ENCODE results near the gene MYO10.

The MYO10 gene

DNA sequence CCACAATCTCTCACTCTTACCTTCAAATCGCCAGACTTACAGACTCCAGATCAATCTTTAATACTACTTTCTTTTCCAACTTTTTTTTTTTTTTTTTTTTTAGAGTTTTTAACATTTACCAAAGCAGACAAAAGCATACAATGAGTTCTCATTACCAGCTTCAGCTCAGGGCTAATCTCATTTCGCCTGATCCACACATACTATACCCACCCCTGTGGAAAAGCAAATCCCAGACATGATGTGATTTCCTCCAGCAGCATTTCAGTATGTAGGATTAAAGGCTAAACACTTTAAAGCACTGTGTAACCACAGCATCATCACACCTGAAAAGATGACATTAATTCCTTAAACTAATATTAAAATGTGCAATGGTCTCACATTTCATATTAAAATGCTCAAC is 180.4 kb downstream of the MYO10 start:
- no peak overlapping the region for H3K9ac ChIP-seq (ENCODE audit: low read depth, low read length)
- no peaks in the 10 kb centered on the region for H3K9me3 ChIP-seq (ENCODE audit: insufficient read depth, low read length, severe bottlenecking)
- TF ChIP-seq, protein P1, sequence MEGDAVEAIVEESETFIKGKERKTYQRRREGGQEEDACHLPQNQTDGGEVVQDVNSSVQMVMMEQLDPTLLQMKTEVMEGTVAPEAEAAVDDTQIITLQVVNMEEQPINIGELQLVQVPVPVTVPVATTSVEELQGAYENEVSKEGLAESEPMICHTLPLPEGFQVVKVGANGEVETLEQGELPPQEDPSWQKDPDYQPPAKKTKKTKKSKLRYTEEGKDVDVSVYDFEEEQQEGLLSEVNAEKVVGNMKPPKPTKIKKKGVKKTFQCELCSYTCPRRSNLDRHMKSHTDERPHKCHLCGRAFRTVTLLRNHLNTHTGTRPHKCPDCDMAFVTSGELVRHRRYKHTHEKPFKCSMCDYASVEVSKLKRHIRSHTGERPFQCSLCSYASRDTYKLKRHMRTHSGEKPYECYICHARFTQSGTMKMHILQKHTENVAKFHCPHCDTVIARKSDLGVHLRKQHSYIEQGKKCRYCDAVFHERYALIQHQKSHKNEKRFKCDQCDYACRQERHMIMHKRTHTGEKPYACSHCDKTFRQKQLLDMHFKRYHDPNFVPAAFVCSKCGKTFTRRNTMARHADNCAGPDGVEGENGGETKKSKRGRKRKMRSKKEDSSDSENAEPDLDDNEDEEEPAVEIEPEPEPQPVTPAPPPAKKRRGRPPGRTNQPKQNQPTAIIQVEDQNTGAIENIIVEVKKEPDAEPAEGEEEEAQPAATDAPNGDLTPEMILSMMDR (IDR thresholded peaks at IDR 0.05; ENCODE audit: borderline replicate concordance, extremely low read depth, low read length, poor library complexity, severe bottlenecking) = no peak
- TF ChIP-seq EZH2 (IDR thresholded peaks at IDR 0.05; ENCODE audit: borderline replicate concordance, low read depth, low read length, severe bottlenecking) = no peak
- no peak for DNase-seq
- no peak overlapping the region for H2AFZ ChIP-seq (ENCODE audit: low read depth, low read length)
- H3K79me2 ChIP-seq (ENCODE audit: insufficient read depth, low read length) = no peaks in the 10 kb centered on the region
- H3K4me3 ChIP-seq (ENCODE audit: low read depth in 1 of 2, low read length in 2 of 2) = no peak overlapping the region
- no peaks in the 10 kb centered on the region for H3K36me3 ChIP-seq (ENCODE audit: insufficient read depth, low read length)
- H3K4me2 ChIP-seq (ENCODE audit: insufficient read depth, low read length) = no peak overlapping the region
- H3K27ac ChIP-seq (ENCODE audit: low read length) = no peak overlapping the region
- no peaks in the 10 kb centered on the region for H3K27me3 ChIP-seq (ENCODE audit: insufficient read depth, low read length, poor library complexity)
- H4K20me1 ChIP-seq (ENCODE audit: insufficient read depth, low read length) = no peaks in the 10 kb centered on the region
- no peak for ATAC-seq (ENCODE audit: insufficient read depth, low read depth)
- peaks cover 10% of the 10 kb centered on the region for H3K4me1 ChIP-seq (ENCODE audit: insufficient read depth, low read length)

DNA sequence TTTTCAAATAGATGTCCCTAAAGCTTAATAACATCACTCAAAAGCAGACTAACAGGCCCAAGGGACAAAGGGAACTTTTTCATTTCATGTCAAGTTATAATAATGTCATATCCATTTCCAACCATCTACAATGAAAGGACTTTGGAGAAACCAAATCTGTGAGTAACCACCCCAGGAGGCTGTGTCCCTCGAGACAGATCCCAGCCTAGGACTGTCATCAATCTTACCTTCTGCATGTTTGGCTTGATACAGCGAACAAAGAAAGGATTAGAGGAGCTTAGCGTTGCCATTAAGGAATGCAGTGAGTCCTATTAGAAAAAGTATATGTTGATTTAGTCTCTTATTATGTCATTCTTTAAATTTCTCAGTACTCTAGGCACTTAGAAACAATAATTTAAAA is 181.5 kb downstream of the MYO10 start:
- Histone ChIP-seq H3K27me3 (ENCODE audit: insufficient read depth, low read length, poor library complexity) (no peaks in the 10 kb centered on the region), H3K9me3 (ENCODE audit: insufficient read depth, low read length, severe bottlenecking) (no peaks in the 10 kb centered on the region), H3K36me3 (ENCODE audit: insufficient read depth, low read length) (no peaks in the 10 kb centered on the region), H2AFZ (ENCODE audit: low read depth, low read length) (no peak overlapping the region), H3K4me3 (ENCODE audit: low read depth in 1 of 2, low read length in 2 of 2) (no peak overlapping the region), H3K4me1 (ENCODE audit: insufficient read depth, low read length) (peaks cover 5% of the 10 kb centered on the region), H3K27ac (ENCODE audit: low read length) (no peak overlapping the region), H3K9ac (ENCODE audit: low read depth, low read length) (no peak overlapping the region), H3K79me2 (ENCODE audit: insufficient read depth, low read length) (no peaks in the 10 kb centered on the region), H4K20me1 (ENCODE audit: insufficient read depth, low read length) (no peaks in the 10 kb centered on the region), H3K4me2 (ENCODE audit: insufficient read depth, low read length) (no peak overlapping the region)
- DNase-seq = no peak
- no peak for ATAC-seq (ENCODE audit: insufficient read depth, low read depth)
- TF ChIP-seq EZH2 (IDR thresholded peaks at IDR 0.05; ENCODE audit: borderline replicate concordance, low read depth, low read length, severe bottlenecking) = no peak
- TF ChIP-seq, protein P1 (IDR thresholded peaks at IDR 0.05; ENCODE audit: borderline replicate concordance, extremely low read depth, low read length, poor library complexity, severe bottlenecking) = no peak

DNA sequence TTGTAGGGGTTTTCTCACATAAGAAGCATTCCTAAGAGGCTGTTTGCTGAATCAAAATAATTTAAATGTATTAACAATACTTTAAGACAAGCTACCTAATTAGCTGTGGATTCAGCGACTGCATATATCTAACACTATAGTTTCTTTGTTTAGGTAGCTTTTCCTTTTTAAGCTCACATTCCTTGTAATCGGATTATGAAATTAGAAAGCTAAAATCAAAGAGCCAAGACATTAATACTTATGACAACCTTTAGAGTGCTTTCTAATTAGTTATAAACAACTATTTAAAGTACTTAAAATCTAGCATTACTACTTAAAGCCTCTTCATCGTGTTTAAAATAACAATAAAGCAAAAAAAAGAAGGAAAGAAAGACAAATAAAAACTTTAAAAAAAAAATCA is 182.0 kb downstream of the MYO10 start:
- TF ChIP-seq, protein P1 (IDR thresholded peaks at IDR 0.05; ENCODE audit: borderline replicate concordance, extremely low read depth, low read length, poor library complexity, severe bottlenecking) = no peak
- TF ChIP-seq EZH2 (IDR thresholded peaks at IDR 0.05; ENCODE audit: borderline replicate concordance, low read depth, low read length, severe bottlenecking) = no peak
- no peak overlapping the region for H3K4me2 ChIP-seq (ENCODE audit: insufficient read depth, low read length)
- H3K36me3 ChIP-seq (ENCODE audit: insufficient read depth, low read length) = no peaks in the 10 kb centered on the region
- H3K79me2 ChIP-seq (ENCODE audit: insufficient read depth, low read length) = no peaks in the 10 kb centered on the region
- H3K27me3 ChIP-seq (ENCODE audit: insufficient read depth, low read length, poor library complexity) = no peaks in the 10 kb centered on the region
- H2AFZ ChIP-seq (ENCODE audit: low read depth, low read length) = no peak overlapping the region
- peaks cover 1% of the 10 kb centered on the region; the same call in 1 of the 2 replicates for H3K4me1 ChIP-seq (ENCODE audit: insufficient read depth, low read length)
- H3K4me3 ChIP-seq (ENCODE audit: low read depth in 1 of 2, low read length in 2 of 2) = no peak overlapping the region
- ATAC-seq (ENCODE audit: insufficient read depth, low read depth) (no peak), DNase-seq (no peak)
- H3K9me3 ChIP-seq (ENCODE audit: insufficient read depth, low read length, severe bottlenecking) = no peaks in the 10 kb centered on the region
- H4K20me1 ChIP-seq (ENCODE audit: insufficient read depth, low read length) = no peaks in the 10 kb centered on the region
- no peak overlapping the region for H3K27ac ChIP-seq (ENCODE audit: low read length)
- H3K9ac ChIP-seq (ENCODE audit: low read depth, low read length) = no peak overlapping the region

DNA sequence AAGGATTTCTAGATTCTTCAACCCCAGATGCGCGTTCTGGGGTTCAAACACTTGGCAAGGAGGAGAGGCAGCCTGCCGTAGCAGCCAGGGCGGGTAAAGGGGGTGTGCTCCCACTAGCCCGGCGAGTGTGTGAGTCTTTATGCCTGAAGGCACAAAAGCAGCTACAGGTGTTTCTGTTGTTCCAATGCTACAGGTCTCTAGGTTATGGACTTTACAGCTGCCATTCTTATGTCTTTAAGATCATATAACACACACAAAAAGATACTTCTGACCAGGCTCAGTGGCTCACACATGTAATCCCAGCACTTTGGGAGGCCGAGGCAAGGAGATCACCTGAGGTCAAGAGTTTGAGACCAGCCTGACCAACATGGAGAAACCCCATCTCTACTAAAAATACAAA is 185.6 kb downstream of the MYO10 start:
- Histone ChIP-seq H2AFZ (ENCODE audit: low read depth, low read length) (no peak overlapping the region), H3K9ac (ENCODE audit: low read depth, low read length) (no peak overlapping the region), H3K9me3 (ENCODE audit: insufficient read depth, low read length, severe bottlenecking) (no peaks in the 10 kb centered on the region), H3K4me2 (ENCODE audit: insufficient read depth, low read length) (no peak overlapping the region), H3K4me1 (ENCODE audit: insufficient read depth, low read length) (no peaks in the 10 kb centered on the region), H4K20me1 (ENCODE audit: insufficient read depth, low read length) (no peaks in the 10 kb centered on the region), H3K27ac (ENCODE audit: low read length) (no peak overlapping the region), H3K4me3 (ENCODE audit: low read depth in 1 of 2, low read length in 2 of 2) (no peak overlapping the region), H3K79me2 (ENCODE audit: insufficient read depth, low read length) (no peaks in the 10 kb centered on the region), H3K27me3 (ENCODE audit: insufficient read depth, low read length, poor library complexity) (no peaks in the 10 kb centered on the region), H3K36me3 (ENCODE audit: insufficient read depth, low read length) (no peaks in the 10 kb centered on the region)
- no peak for TF ChIP-seq EZH2 (IDR thresholded peaks at IDR 0.05; ENCODE audit: borderline replicate concordance, low read depth, low read length, severe bottlenecking)
- TF ChIP-seq, protein P1 (IDR thresholded peaks at IDR 0.05; ENCODE audit: borderline replicate concordance, extremely low read depth, low read length, poor library complexity, severe bottlenecking) = no peak
- DNase-seq (no peak), ATAC-seq (ENCODE audit: insufficient read depth, low read depth) (no peak)
